ENCODE results near the gene FBXL5.

Gene FBXL5

GRCh38 chr4:15558561-15558960, 96.6 kb downstream of the FBXL5 start:
- no peak for DNase-seq (ENCODE audit: low read depth)

- DNase-seq (ENCODE audit: low read depth): no peak
These were observed 97.2 kb downstream of the FBXL5 start for GRCh38 chr4:15557786-15558550.

- DNase-seq (ENCODE audit: low read depth): no peak
These were observed 98.6 kb downstream of the FBXL5 start for GRCh38 chr4:15556511-15557092.
